Keratinocyte (primary cell): Measurements from ENCODE around the gene CRTC3. TPM values are rescaled to one million over a fixed set of nuclear protein-coding genes. Genes with fewer than 3 reads are reported as not detected.

ENCODE experiments used
- DNase-seq: peaks from one replicate; pipeline ENCODE4 v3.0.0-alpha.2; 2011; ENCODE audit warnings: low read depth, missing footprints, low spot score
- FAIRE-seq: peaks from 2 replicates; lab custom pipeline; 2011; peaks lifted over from hg19 to GRCh38; lab: Jason Lieb, UNC
- H2AFZ ChIP-seq: 2 replicates; pipeline ENCODE4 v1.6.0; 2012; ENCODE audit warnings: low read length, control low read depth, inconsistent platforms; ENCODE audit not compliant: control insufficient read depth
- H3K27ac ChIP-seq: 2 replicates; pipeline ENCODE4 v1.5.1; 2011; ENCODE audit warnings: low read length; ENCODE audit not compliant: control insufficient read depth, insufficient read depth
- H3K27me3 ChIP-seq: 3 replicates; pipeline ENCODE4 v1.6.0; 2011; ENCODE audit warnings: low read length; ENCODE audit not compliant: control insufficient read depth, insufficient read depth; ENCODE audit errors: extremely low read depth
- H3K36me3 ChIP-seq, 2 experiments: 2 replicates in 1 of 2; 3 replicates in 1 of 2; pipeline ENCODE4 v1.5.1; 2011; ENCODE audit warnings: low read length in 2 of 2, mild to moderate bottlenecking in 1 of 2; ENCODE audit not compliant: control insufficient read depth in 2 of 2, insufficient read depth in 2 of 2; ENCODE audit errors: extremely low read depth in 1 of 2
- H3K4me1 ChIP-seq: 3 replicates; pipeline ENCODE4 v1.5.1; 2011; ENCODE audit warnings: low read length; ENCODE audit not compliant: control insufficient read depth, insufficient read depth; ENCODE audit errors: extremely low read depth
- H3K4me2 ChIP-seq: 3 replicates; pipeline ENCODE4 v1.6.0; 2011; ENCODE audit warnings: low read depth, low read length; ENCODE audit not compliant: control insufficient read depth, insufficient read depth; ENCODE audit errors: extremely low read depth
- H3K4me3 ChIP-seq, 3 experiments: fragments of 200-600 bp in 1 of 3; sonication (generic) in 1 of 3; 2 replicates in 2 of 3; 3 replicates in 1 of 3; pipeline ENCODE4 v1.5.1; 2011 to 2016; ENCODE audit warnings: low read length in 3 of 3, mild to moderate bottlenecking in 3 of 3, control low read depth in 2 of 3, inconsistent platforms in 1 of 3, low read depth in 1 of 3, mixed read lengths in 1 of 3, mixed run types in 1 of 3, moderate library complexity in 1 of 3; ENCODE audit not compliant: control insufficient read depth in 2 of 3, insufficient read depth in 2 of 3; ENCODE audit errors: extremely low read depth in 1 of 3
- H3K79me2 ChIP-seq: 2 replicates; pipeline ENCODE4 v1.6.0; 2012; ENCODE audit warnings: low read length; ENCODE audit not compliant: control insufficient read depth, insufficient read depth
- H3K9ac ChIP-seq: 3 replicates; pipeline ENCODE4 v1.6.0; 2011; ENCODE audit warnings: low read length; ENCODE audit not compliant: control insufficient read depth, insufficient read depth; ENCODE audit errors: extremely low read depth
- H3K9me1 ChIP-seq: 3 replicates; pipeline ENCODE4 v1.6.0; 2011; ENCODE audit warnings: low read length; ENCODE audit not compliant: control insufficient read depth, insufficient read depth; ENCODE audit errors: extremely low read depth
- H3K9me3 ChIP-seq: 2 replicates; pipeline ENCODE4 v1.5.1; 2012; ENCODE audit warnings: low read depth, low read length; ENCODE audit not compliant: control insufficient read depth
- H4K20me1 ChIP-seq: 3 replicates; pipeline ENCODE4 v1.6.0; 2011; ENCODE audit warnings: low read length; ENCODE audit not compliant: control insufficient read depth, insufficient read depth; ENCODE audit errors: extremely low read depth
- EZH2 ChIP-seq: IDR thresholded peaks from one replicate; pipeline ENCODE4 v1.6.1; 2012; ENCODE audit warnings: inconsistent platforms, mild to moderate bottlenecking, low read length, moderate library complexity
- dilution Hi-C: fragments of 300-500 bp; cut with MboI; formaldehyde crosslinking; loops from one replicate; pipeline ENCODE4 v1.7.0; 2020; ENCODE audit warnings: low sequenced_read_pairs; ENCODE audit not compliant: extremely low pct_ligation_motif_present
- polyA plus RNA-seq, 5 experiments: library from polyadenylated mRNA; depleted of rRNA in 3 of 5; stranded (reverse) in 3 of 5; stranded (forward) in 1 of 5; unstranded in 1 of 5; fragments of >200 nt; gene quantifications; 1 replicate in 1 of 5; 2 replicates in 3 of 5; 3 replicates in 1 of 5; pipeline versions ENCODE4 v1.2.1 to v1.2.3, GENCODE V29; 2011 to 2012; ENCODE audit warnings: missing spikeins in 2 of 5, low read depth in 1 of 5, low replicate concordance in 1 of 5
- TF ChIP-seq, protein P1 (sequence below), 3 experiments: IDR thresholded peaks in 1 of 3; conservative IDR thresholded peaks in 1 of 3; optimal IDR thresholded peaks in 1 of 3; 2 replicates in 2 of 3; 3 replicates in 1 of 3; pipeline versions ENCODE3 to v1.5.1; 2011; ENCODE audit warnings: low read length in 3 of 3, mild to moderate bottlenecking in 3 of 3, moderate library complexity in 2 of 3, control low read depth in 1 of 3, inconsistent platforms in 1 of 3; ENCODE audit not compliant: insufficient read depth in 2 of 3; ENCODE audit errors: extremely low read depth in 1 of 3

CRTC3 gene
- polyA plus RNA-seq, 1 donor (not counting 4 experiments of a cell fraction or from before 2014, with no cell fraction given): 11.9 TPM

DNA sequence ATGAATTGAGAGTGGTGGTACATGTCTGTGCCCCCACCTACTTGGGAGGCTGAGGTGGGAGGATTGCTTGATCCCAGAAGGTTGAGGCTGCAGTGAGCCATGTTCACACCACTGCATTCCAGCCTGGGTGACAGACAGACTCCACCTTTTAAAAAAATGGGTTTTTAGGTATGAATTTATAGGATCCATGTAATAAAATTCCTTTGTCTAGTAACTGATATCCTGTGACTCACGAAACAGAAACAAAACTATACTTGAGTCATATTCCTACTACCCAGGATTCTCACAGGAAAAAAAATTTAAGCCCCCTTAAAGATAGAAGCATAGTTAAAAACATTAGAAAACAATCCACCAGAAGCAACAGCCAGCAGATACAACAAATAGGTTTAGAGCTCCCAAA, 10.0 kb upstream of the CRTC3 start:
- FAIRE-seq (no peak), DNase-seq (no peak)
- H3K27ac ChIP-seq: no peak overlapping the region

DNA sequence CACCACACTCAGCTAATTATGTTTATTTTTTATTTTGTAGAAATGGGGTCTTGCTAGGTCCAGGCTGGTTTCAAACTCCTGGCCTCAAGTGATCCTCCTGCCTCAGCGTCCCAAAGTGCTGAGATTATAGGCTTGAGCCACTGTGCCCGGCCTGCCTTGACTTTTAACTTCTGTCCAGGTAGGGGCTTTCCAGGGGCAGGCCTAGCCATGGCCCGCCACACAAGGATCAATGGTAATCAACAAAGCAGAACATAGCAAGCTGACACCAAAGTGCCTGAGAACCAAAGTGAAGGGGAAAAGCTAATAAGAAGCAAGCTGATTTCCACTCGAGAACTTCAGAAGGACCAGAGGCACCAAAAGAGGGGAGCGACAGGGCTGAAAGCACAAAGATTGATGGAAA, 9.4 kb upstream of the CRTC3 start:
- Histone ChIP-seq H3K4me1 (peaks cover 7% of the 10 kb centered on the region), H3K4me3 (no peak overlapping the region), H3K27me3 (no peaks in the 10 kb centered on the region), H3K9ac (no peak overlapping the region), H3K9me3 (no peaks in the 10 kb centered on the region), H3K9me1 (no peaks in the 10 kb centered on the region), H3K27ac (no peak overlapping the region), H3K4me2 (no peak overlapping the region), H4K20me1 (no peaks in the 10 kb centered on the region), H3K36me3 (no peaks in the 10 kb centered on the region), H3K79me2 (no peaks in the 10 kb centered on the region), H2AFZ (no peak overlapping the region)
- DNase-seq (no peak), FAIRE-seq (no peak)
- TF ChIP-seq EZH2: no peak
- TF ChIP-seq, protein P1, sequence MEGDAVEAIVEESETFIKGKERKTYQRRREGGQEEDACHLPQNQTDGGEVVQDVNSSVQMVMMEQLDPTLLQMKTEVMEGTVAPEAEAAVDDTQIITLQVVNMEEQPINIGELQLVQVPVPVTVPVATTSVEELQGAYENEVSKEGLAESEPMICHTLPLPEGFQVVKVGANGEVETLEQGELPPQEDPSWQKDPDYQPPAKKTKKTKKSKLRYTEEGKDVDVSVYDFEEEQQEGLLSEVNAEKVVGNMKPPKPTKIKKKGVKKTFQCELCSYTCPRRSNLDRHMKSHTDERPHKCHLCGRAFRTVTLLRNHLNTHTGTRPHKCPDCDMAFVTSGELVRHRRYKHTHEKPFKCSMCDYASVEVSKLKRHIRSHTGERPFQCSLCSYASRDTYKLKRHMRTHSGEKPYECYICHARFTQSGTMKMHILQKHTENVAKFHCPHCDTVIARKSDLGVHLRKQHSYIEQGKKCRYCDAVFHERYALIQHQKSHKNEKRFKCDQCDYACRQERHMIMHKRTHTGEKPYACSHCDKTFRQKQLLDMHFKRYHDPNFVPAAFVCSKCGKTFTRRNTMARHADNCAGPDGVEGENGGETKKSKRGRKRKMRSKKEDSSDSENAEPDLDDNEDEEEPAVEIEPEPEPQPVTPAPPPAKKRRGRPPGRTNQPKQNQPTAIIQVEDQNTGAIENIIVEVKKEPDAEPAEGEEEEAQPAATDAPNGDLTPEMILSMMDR (optimal IDR thresholded peaks at IDR 0.05 in 1 of 3, IDR thresholded peaks at IDR 0.05 in 1 of 3, conservative IDR thresholded peaks at IDR 0.05 in 1 of 3; ENCODE audit: extremely low read depth in 1 of 3, insufficient read depth in 2 of 3, low read length in 3 of 3): no peak
- dilution Hi-C loops: no loop called here

More for the DNA sequence above, 10.0 kb upstream of the CRTC3 start:
- Histone ChIP-seq H3K9ac (no peak overlapping the region), H3K4me1 (peaks cover 7% of the 10 kb centered on the region), H3K79me2 (no peaks in the 10 kb centered on the region), H3K4me2 (no peak overlapping the region), H3K9me1 (no peaks in the 10 kb centered on the region), H3K4me3 (no peak overlapping the region), H2AFZ (no peak overlapping the region), H3K36me3 (no peaks in the 10 kb centered on the region), H3K9me3 (no peaks in the 10 kb centered on the region), H4K20me1 (no peaks in the 10 kb centered on the region), H3K27me3 (no peaks in the 10 kb centered on the region)
- dilution Hi-C loops: no loop called here
- no peak for TF ChIP-seq EZH2
- TF ChIP-seq, protein P1 (optimal IDR thresholded peaks at IDR 0.05 in 1 of 3, IDR thresholded peaks at IDR 0.05 in 1 of 3, conservative IDR thresholded peaks at IDR 0.05 in 1 of 3; ENCODE audit: extremely low read depth in 1 of 3, insufficient read depth in 2 of 3, low read length in 3 of 3): no peak
